AG09319 (cell line): Measurements from ENCODE around the gene MYO10.

Experiments
- DNase-seq: peaks from one replicate; pipeline ENCODE4 v3.0.0-alpha.2; 2010; ENCODE audit warnings: low read depth; ENCODE audit errors: extremely low read depth
- CTCF ChIP-seq: IDR thresholded peaks from 2 replicates; pipeline ENCODE4 v1.5.1; 2011; ENCODE audit warnings: low read depth, mild to moderate bottlenecking, inconsistent platforms, low read length, moderate library complexity

The MYO10 gene

GRCh38 chr5:16815432-16815831, 120.7 kb downstream of the MYO10 start:
- TF ChIP-seq CTCF = no peak
- no peak for DNase-seq

- no peak for DNase-seq
- TF ChIP-seq CTCF = no peak
Measured at GRCh38 chr5:16812911-16813310, 123.2 kb downstream of the MYO10 start.

- TF ChIP-seq CTCF = no peak
- no peak for DNase-seq
Measured at GRCh38 chr5:16812448-16812847, 123.6 kb downstream of the MYO10 start.

- no peak for DNase-seq
Measured at GRCh38 chr5:16810208-16810854, 125.8 kb downstream of the MYO10 start.

GRCh38 chr5:16809395-16810207, 126.5 kb downstream of the MYO10 start:
- DNase-seq = peak; percentile 84
- TF ChIP-seq CTCF = no peak

More at GRCh38 chr5:16810208-16810854, 125.8 kb downstream of the MYO10 start:
- no peak for TF ChIP-seq CTCF

- DNase-seq = no peak
- TF ChIP-seq CTCF = no peak
Measured at GRCh38 chr5:16809010-16809394, 127.1 kb downstream of the MYO10 start.

GRCh38 chr5:16808021-16808420, 128.1 kb downstream of the MYO10 start:
- TF ChIP-seq CTCF = no peak
- no peak for DNase-seq
